Ecto neural progenitor cell (in vitro differentiated cells): Measurements from ENCODE around the gene PFN1.

Experiments
- DNase-seq: peaks from one replicate; pipeline ENCODE4 v3.0.0-alpha.2; 2018; ENCODE audit warnings: low spot score

The PFN1 gene

GRCh38 chr17:4948166-4948930, at the start of gene PFN1:
TSS of gene PFN1 (minus strand) at chr17:4948530. CDS start at chr17:4948394, 136 bp downstream.
- peak; percentile 90 for DNase-seq

GRCh38 chr17:4997302-4998026, 49.1 kb upstream of the PFN1 start, which contains the start of the genes INCA1 and KIF1C:
TSS of gene INCA1 (minus strand) at chr17:4997522. CDS start at chr17:4994437, 3,085 bp downstream.
TSS of gene KIF1C (plus strand) at chr17:4997950. CDS start at chr17:5000247, 2,297 bp downstream.
- DNase-seq: peak; percentile 97

- no peak for DNase-seq
Observed at GRCh38 chr17:4994081-4994595, 45.8 kb upstream of the PFN1 start.

GRCh38 chr17:4987767-4988567, 39.6 kb upstream of the PFN1 start:
- DNase-seq: no peak

DNA sequence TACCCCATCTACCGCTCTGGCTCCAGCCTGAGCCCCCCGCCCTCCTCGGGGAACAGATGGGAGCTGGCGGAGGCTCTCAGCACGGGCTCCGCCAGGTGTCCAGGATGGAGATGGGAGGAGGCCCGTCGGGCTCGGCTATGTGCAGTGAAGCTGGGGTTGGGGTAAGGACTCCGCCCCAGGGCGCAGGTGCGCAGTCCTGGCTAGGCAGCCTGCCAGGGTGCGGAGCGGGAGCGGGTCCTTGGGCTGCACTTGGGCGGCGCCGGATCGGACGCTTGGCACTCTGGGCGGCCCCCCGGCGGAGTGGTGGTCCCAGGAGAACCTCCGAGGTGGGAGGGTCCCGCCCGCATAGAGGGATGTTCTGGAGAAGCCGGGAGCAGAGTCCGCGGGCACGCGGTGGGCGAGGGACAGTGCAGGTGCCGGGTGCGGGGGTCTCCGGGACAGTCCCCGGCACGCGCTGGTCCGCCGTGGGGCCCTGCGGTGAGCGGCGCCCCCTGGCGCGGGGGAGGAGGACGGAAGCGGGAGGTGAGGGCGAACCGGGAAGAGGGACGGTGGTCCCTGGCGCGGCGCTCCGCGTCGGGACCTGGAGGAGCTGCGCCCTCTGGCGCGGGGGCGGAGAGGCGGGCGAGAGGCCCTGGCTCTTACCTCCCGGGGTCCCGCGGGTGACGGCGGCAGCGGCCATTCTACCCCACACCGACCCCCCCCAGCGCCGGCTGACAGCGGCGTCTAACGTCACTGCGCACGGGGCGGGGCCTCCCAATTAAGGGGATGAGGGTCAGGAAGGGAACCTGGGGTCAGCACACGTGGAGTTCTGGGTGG, 38.8 kb upstream of the PFN1 start, which contains the start of gene CAMTA2:
Gene CAMTA2, minus strand, starts transcription at position 725 of the 816 bp plus-strand sequence. CDS start 1,453 bp downstream, outside the sequence.
- DNase-seq: peak; percentile 92

GRCh38 chr17:4986403-4986802, 38.1 kb upstream of the PFN1 start:
- no peak for DNase-seq

GRCh38 chr17:4982305-4982704, 34.0 kb upstream of the PFN1 start:
- no peak for DNase-seq

GRCh38 chr17:4980644-4981216, 32.4 kb upstream of the PFN1 start:
- DNase-seq: no peak

GRCh38 chr17:4978726-4979125, 30.4 kb upstream of the PFN1 start:
- no peak for DNase-seq

DNA sequence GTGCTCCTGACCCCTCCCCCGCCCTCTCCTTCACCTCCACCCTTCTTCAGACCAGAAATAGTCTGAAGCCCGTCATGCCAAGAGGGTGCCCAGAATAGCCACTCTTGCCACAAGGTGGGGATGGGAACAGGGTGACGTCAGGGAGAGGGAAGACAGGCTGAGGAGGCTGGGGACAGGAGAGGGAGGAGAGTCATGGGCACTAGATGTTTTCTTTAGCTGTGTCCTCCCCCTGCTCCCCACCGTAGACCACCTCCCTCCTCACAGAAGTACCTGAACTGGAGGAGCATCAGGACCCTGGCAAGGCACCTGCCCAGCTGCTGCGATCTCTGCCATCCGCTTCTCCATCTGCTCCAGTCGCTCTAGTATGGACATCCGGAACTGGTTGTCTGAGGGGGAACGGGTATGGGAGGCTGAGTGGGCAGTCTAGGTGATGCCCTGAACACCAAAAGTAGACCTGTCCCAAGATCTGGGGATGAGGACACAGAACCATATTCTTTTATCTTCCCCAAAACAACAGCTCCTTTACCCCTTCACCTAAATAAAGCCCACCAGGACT, 25.9 kb upstream of the PFN1 start:
- DNase-seq: no peak

DNA sequence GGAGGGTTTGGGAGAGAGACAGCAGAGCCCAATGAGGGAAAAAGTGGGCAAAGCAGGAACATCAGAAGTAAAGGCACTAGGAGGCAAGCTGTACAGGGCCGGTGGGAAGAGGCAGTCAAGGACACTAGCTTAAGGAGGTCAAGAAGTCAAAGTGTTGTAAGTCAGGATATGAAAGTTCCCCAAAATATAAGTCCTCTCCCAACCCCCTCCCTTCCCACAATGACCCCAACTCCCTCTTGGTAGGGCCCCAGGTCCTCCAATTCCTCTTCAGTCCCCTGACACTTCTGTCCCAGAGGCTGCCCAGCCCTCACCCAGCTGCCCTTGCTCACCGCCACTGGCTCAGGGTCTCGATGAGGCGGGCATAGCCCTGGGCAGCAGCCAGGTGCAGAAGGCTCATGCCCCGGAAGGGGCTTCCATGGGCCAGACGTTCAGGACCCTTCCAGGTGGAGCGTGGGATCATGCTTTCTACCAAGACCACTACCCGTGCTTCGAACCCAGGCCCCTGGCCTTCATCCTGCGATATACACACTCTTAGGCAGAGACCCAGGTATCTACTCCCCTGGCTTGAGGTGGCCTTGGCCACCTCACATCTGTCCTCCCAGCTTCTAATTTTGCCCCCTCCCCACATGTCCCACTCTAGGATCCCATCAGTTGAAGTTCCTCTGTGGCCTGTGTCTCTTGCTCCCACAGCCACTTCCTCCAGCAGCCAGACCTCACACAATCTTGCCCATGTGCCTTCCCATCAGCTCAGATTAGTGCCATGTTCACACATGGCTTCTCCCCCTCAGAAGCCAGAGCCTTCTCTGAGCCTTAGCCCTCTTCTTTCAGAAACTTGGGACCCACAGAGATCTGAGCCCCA, 25.2 kb upstream of the PFN1 start:
- DNase-seq: no peak

GRCh38 chr17:4972752-4973151, 24.4 kb upstream of the PFN1 start:
- DNase-seq: no peak

DNA sequence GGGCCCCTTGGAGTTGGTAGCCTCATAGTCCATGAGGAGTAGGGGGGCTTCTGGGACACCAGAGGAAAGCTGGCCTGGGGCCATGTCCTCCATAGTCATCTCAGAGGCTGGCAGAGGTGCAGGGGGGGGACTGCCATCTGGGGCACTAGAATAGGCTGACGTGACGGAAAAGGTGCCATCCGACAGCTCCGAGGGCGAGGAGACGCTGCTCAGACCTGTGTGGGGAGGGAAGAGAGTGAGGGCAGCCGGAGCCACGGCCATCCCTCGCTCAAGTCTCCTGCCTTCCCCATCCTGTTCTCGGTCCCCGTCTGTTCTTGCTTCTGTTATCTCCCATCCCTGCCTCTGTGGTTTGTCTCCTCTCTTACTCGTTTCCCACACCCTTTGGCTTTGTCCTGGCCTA, 24.0 kb upstream of the PFN1 start:
- no peak for DNase-seq

DNA sequence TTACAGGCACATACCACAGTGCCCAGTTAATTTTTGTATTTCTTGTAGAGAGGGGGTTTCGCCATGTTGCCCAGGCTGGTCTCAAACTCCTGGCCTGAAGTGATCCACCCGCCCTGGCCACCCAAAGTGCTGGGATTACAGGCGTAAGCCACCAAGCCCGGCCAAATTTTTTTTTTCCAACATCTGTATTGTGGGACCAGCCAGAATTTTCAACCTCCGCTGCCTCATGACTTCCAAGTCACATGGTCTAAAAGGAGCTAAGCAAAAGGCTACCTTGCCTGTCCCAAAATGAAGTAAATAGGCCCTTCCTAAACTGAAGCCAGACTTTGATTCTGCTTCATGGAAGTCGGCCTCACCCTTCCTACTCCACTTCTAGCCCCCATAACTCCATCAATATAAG, 23.5 kb upstream of the PFN1 start:
- no peak for DNase-seq

DNA sequence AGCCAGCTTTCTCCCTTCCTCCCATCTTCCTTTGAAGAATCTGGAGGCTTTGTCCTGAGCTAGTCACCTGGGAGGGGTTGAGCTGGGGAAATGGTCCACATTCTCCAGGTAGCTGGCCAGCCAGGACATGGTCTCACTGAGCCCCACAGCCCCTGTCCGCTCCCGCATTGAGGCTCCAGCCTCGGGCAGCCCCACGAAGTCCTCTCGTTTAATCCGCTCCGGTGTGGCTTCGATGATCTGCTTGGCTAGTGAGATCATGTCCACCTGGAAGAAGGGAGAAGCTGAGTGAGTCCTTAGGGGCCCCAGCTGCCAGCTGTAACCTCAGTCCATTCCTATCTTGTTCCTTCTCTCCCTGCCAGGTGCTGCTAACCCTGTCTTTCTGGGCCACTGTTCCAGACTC, 21.9 kb upstream of the PFN1 start:
- no peak for DNase-seq

DNA sequence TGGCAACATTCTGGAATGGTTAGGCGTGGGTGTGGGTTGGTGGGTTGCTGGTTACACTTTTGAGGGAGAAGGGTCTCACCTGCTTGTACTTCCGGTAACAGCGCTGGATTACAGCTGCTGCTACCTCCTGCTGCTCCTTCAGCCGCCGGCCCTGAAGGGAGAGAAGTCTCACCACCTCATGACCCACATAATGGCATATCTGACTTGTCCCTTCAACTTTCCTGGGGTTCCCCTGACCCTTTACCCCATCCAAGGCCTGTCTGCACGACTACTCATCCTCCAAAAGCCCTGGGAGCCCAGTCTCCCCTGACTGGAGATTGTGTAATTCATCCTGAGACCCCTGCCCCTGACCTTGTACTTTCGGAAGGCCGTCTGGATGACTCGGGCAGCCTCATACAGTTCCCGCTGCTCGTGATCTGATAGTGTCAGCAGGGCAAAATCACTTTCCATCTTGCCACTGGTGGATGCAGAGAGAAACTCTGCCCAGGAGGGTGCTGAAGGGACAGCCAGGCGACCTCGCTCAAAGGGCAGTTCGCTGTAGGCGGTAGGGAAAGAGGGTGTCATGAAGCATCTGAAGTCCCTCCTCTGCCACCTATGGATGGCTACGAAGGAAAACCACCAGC, 21.3 kb upstream of the PFN1 start:
- DNase-seq: no peak

GRCh38 chr17:4969047-4969550, 20.8 kb upstream of the PFN1 start:
- no peak for DNase-seq

- DNase-seq: peak; percentile 74
Observed at GRCh38 chr17:4968486-4969046, 20.2 kb upstream of the PFN1 start.
